ENCODE results near the gene BAG3. TPM values are rescaled to one million over a fixed set of nuclear protein-coding genes. Genes with fewer than 3 reads are reported as not detected.

Gene BAG3
- total RNA-seq, 1 donor from 2014 or later = 88.0 TPM

- no peaks in the 10 kb centered on the region for H3K36me3 ChIP-seq
- DNase-seq (ENCODE audit: low spot score in 2 of 2) = no peak
- intact Hi-C loops (cut with DNase I) = no loop called here
- H3K4me1 ChIP-seq = no peaks in the 10 kb centered on the region
- H3K9me3 ChIP-seq = no peaks in the 10 kb centered on the region
- no peak for TF ChIP-seq CTCF (IDR thresholded peaks at IDR 0.05)
- H3K27ac ChIP-seq = no peak overlapping the region
- H3K27me3 ChIP-seq = no peaks in the 10 kb centered on the region
- H3K4me3 ChIP-seq = no peak overlapping the region
These were observed 30.7 kb upstream of the BAG3 start for GRCh38 chr10:119620241-119621077.

GRCh38 chr10:119621078-119621384, 30.1 kb upstream of the BAG3 start:
- no peak for DNase-seq (ENCODE audit: low spot score in 2 of 2)
- no peak for TF ChIP-seq CTCF (IDR thresholded peaks at IDR 0.05)
- no peak overlapping the region for H3K4me3 ChIP-seq
- intact Hi-C loops (cut with DNase I) = no loop called here
- no peaks in the 10 kb centered on the region for H3K4me1 ChIP-seq
- H3K36me3 ChIP-seq = no peaks in the 10 kb centered on the region
- H3K27ac ChIP-seq = no peak overlapping the region
- H3K9me3 ChIP-seq = no peaks in the 10 kb centered on the region
- H3K27me3 ChIP-seq = no peaks in the 10 kb centered on the region

- no peaks in the 10 kb centered on the region for H3K36me3 ChIP-seq
- H3K9me3 ChIP-seq = no peaks in the 10 kb centered on the region
- no peaks in the 10 kb centered on the region for H3K4me1 ChIP-seq
- DNase-seq (ENCODE audit: low spot score in 2 of 2) = no peak
- H3K27ac ChIP-seq = no peak overlapping the region
- intact Hi-C loops (cut with DNase I) = loop anchor here (2.0 kb wide), 1 partner anchor 19 kb away; no protein-coding TSS in a partner anchor
- H3K4me3 ChIP-seq = no peak overlapping the region
- no peak for TF ChIP-seq CTCF (IDR thresholded peaks at IDR 0.05)
- H3K27me3 ChIP-seq = no peaks in the 10 kb centered on the region
These were observed 25.5 kb upstream of the BAG3 start for GRCh38 chr10:119625570-119626280.

- no peak for DNase-seq (ENCODE audit: low spot score in 2 of 2)
- Histone ChIP-seq H3K36me3 (no peaks in the 10 kb centered on the region), H3K9me3 (no peaks in the 10 kb centered on the region), H3K4me1 (no peaks in the 10 kb centered on the region), H3K27me3 (no peaks in the 10 kb centered on the region), H3K27ac (no peak overlapping the region), H3K4me3 (no peak overlapping the region)
- no peak for TF ChIP-seq CTCF (IDR thresholded peaks at IDR 0.05)
- intact Hi-C loops (cut with DNase I) = no loop called here
These were observed 20.9 kb upstream of the BAG3 start for GRCh38 chr10:119630300-119630699.

- H3K4me1 ChIP-seq = no peaks in the 10 kb centered on the region
- no peaks in the 10 kb centered on the region for H3K36me3 ChIP-seq
- no peak for DNase-seq (ENCODE audit: low spot score in 2 of 2)
- TF ChIP-seq CTCF (IDR thresholded peaks at IDR 0.05) = no peak
- no peak overlapping the region for H3K27ac ChIP-seq
- no peak overlapping the region for H3K4me3 ChIP-seq
- H3K27me3 ChIP-seq = no peaks in the 10 kb centered on the region
- intact Hi-C loops (cut with DNase I) = no loop called here
- no peaks in the 10 kb centered on the region for H3K9me3 ChIP-seq
These were observed 17.5 kb upstream of the BAG3 start for GRCh38 chr10:119633538-119634218.

Data from ascending aorta (tissue), 2 donors.